PC-3 (cell line): ENCODE data around the gene ZBTB7C. TPM values are rescaled to one million over a fixed set of nuclear protein-coding genes. Genes with fewer than 3 reads are reported as not detected.

Experiments used
- ATAC-seq: fragments of 200-7000 bp; cut with Tn5 transposase; 2 replicates; pipeline ENCODE4 v1.9.1; 2020; ENCODE audit warnings: mild to moderate bottlenecking, moderate library complexity
- BruUV-seq: library from RNA; stranded (reverse); fragments of 400-500 nt; replicated peaks from 2 replicates; lab custom pipeline; 2021; lab: Mats Ljungman, UMichigan
- CTCF ChIA-PET: fragments of 300-600 bp; sonication (Branson Sonifier 250); formaldehyde crosslinking; loops from one replicate; lab custom pipeline; 2022; ENCODE audit warnings: antibody characterized with exemption; lab: Charles Lee
- POLR2A ChIA-PET: fragments of 300-600 bp; sonication (Branson Sonifier 250); formaldehyde crosslinking; loops from one replicate; lab custom pipeline; 2022; ENCODE audit warnings: antibody characterized with exemption; ENCODE audit not compliant: unreplicated experiment; lab: Charles Lee
- DNase-seq: peaks from one replicate; pipeline ENCODE4 v3.0.0-alpha.2; 2015
- H2AFZ ChIP-seq: fragments of 300-600 bp; sonication (generic); 2 replicates; pipeline ENCODE4 v1.6.0; 2016; ENCODE audit warnings: antibody characterized with exemption, low read length
- H3F3A ChIP-seq: fragments of 300-600 bp; sonication (generic); one replicate; pipeline ENCODE4 v1.6.0; 2017; ENCODE audit warnings: antibody characterized with exemption, low read length, control low read depth, mild to moderate bottlenecking; ENCODE audit not compliant: unreplicated experiment
- H3K27ac ChIP-seq: fragments of 300-600 bp; sonication (generic); 2 replicates; pipeline ENCODE4 v1.5.1; 2016; ENCODE audit warnings: mild to moderate bottlenecking, low read length
- H3K27me3 ChIP-seq: fragments of 300-600 bp; sonication (generic); 2 replicates; pipeline ENCODE4 v1.6.1; 2016; ENCODE audit warnings: low read length, mixed read lengths
- H3K36me3 ChIP-seq: fragments of 300-600 bp; sonication (generic); 2 replicates; pipeline ENCODE4 v1.6.1; 2016; ENCODE audit warnings: low read depth, mixed run types, low read length, mixed read lengths
- H3K4me1 ChIP-seq: fragments of 300-600 bp; sonication (generic); 2 replicates; pipeline ENCODE4 v1.5.1; 2016; ENCODE audit warnings: low read length; ENCODE audit not compliant: insufficient read depth
- H3K4me2 ChIP-seq: fragments of 300-600 bp; sonication (generic); 2 replicates; pipeline ENCODE4 v1.6.0; 2016; ENCODE audit warnings: low read length
- H3K4me3 ChIP-seq: fragments of 300-600 bp; sonication (generic); 2 replicates; pipeline ENCODE4 v1.5.1; 2016; ENCODE audit warnings: mild to moderate bottlenecking, low read length, mixed read lengths
- H3K79me2 ChIP-seq: fragments of 300-600 bp; sonication (generic); 2 replicates; pipeline ENCODE4 v1.6.1; 2017; ENCODE audit warnings: low read length, mixed read lengths
- H3K9ac ChIP-seq: fragments of 300-600 bp; sonication (generic); 2 replicates; pipeline ENCODE4 v1.6.0; 2016; ENCODE audit warnings: mild to moderate bottlenecking, low read length
- H3K9me2 ChIP-seq: fragments of 300-600 bp; sonication (generic); replicated peaks from 2 replicates; pipeline ENCODE4 v1.6.1; 2016; ENCODE audit warnings: mixed run types, low read length, mixed read lengths
- H3K9me3 ChIP-seq: fragments of 300-600 bp; sonication (generic); 2 replicates; pipeline ENCODE4 v1.6.1; 2016; ENCODE audit warnings: low read length, mixed read lengths
- H4K20me1 ChIP-seq: fragments of 300-600 bp; sonication (generic); 2 replicates; pipeline ENCODE4 v1.6.1; 2016; ENCODE audit warnings: low read length, mixed read lengths
- CTCF ChIP-seq: fragments of 300-600 bp; sonication (generic); conservative IDR thresholded peaks from 2 replicates; pipeline ENCODE4 v1.5.1; 2017; ENCODE audit warnings: antibody characterized with exemption, low read depth, mild to moderate bottlenecking, low read length
- EZH2 ChIP-seq: fragments of 300-600 bp; sonication (generic); IDR thresholded peaks from one replicate; pipeline ENCODE4 v1.6.1; 2017; ENCODE audit warnings: antibody characterized with exemption, mild to moderate bottlenecking, low read length; ENCODE audit not compliant: unreplicated experiment
- EZH2phosphoT487 ChIP-seq: fragments of 300-600 bp; sonication (generic); IDR thresholded peaks from 2 replicates; pipeline ENCODE4 v1.6.1; 2018; ENCODE audit warnings: mild to moderate bottlenecking, antibody characterized with exemption, low read length, borderline replicate concordance
- intact Hi-C: fragments of 100-400 bp; cut with micrococcal nuclease; formaldehyde crosslinking; loops from 2 replicates; pipeline ENCODE4 v1.9.0; 2023
- total RNA-seq: library from RNA; depleted of rRNA; stranded (reverse); fragments of >200 nt; gene quantifications from 2 replicates; pipeline ENCODE4 v1.2.3, GENCODE V29; 2014

ZBTB7C gene
- total RNA-seq, 1 experiment from 2014 or later, result 1.3 TPM

- Histone ChIP-seq H3K9me2 (no peaks in the 10 kb centered on the region), H2AFZ (no peak overlapping the region), H3K9me3 (no peaks in the 10 kb centered on the region), H3K27me3 (no peaks in the 10 kb centered on the region), H3K79me2 (no peaks in the 10 kb centered on the region), H3F3A (no peaks in the 10 kb centered on the region), H3K4me1 (peaks cover 6% of the 10 kb centered on the region; the same call in 1 of the 2 replicates), H3K27ac (no peak overlapping the region), H3K4me3 (no peak overlapping the region), H3K4me2 (no peak overlapping the region), H4K20me1 (no peaks in the 10 kb centered on the region), H3K9ac (no peak overlapping the region), H3K36me3 (no peaks in the 10 kb centered on the region)
- no TSS peak for BruUV-seq
- DNase-seq (no peak), ATAC-seq (no peak)
- ChIA-PET POLR2A (no interaction called here), CTCF (no interaction called here)
- TF ChIP-seq CTCF (no peak), EZH2phosphoT487 (no peak), EZH2 (no peak)
- intact Hi-C loops, result no loop called here
These were observed 97.1 kb downstream of the ZBTB7C start for GRCh38 chr18:48312066-48312465.

- ATAC-seq (no peak), DNase-seq (no peak)
- Histone ChIP-seq H3K79me2 (no peaks in the 10 kb centered on the region), H4K20me1 (no peaks in the 10 kb centered on the region), H3K9me3 (no peaks in the 10 kb centered on the region), H3F3A (no peaks in the 10 kb centered on the region), H3K4me3 (no peak overlapping the region), H3K9ac (no peak overlapping the region), H3K27me3 (no peaks in the 10 kb centered on the region), H3K4me2 (no peak overlapping the region), H3K4me1 (peaks cover 6% of the 10 kb centered on the region; the same call in 1 of the 2 replicates), H3K27ac (no peak overlapping the region), H3K36me3 (no peaks in the 10 kb centered on the region), H2AFZ (no peak overlapping the region), H3K9me2 (no peaks in the 10 kb centered on the region)
- ChIA-PET CTCF (no interaction called here), POLR2A (no interaction called here)
- TF ChIP-seq EZH2phosphoT487 (no peak), CTCF (no peak), EZH2 (no peak)
- intact Hi-C loops, result no loop called here
- no TSS peak for BruUV-seq
These were observed 98.2 kb downstream of the ZBTB7C start for GRCh38 chr18:48310999-48311398.

GRCh38 chr18:48310353-48310752, 98.8 kb downstream of the ZBTB7C start:
- BruUV-seq, result no TSS peak
- no peak overlapping the region for H3K9ac ChIP-seq
- no peak overlapping the region for H3K4me2 ChIP-seq
- intact Hi-C loops, result no loop called here
- H3K4me3 ChIP-seq, result no peak overlapping the region
- no peaks in the 10 kb centered on the region for H3K9me3 ChIP-seq
- peaks cover 6% of the 10 kb centered on the region; the same call in 1 of the 2 replicates for H3K4me1 ChIP-seq
- CTCF ChIA-PET, result no interaction called here
- no peaks in the 10 kb centered on the region for H3F3A ChIP-seq
- H4K20me1 ChIP-seq, result no peaks in the 10 kb centered on the region
- DNase-seq, result no peak
- H3K27ac ChIP-seq, result no peak overlapping the region
- no peaks in the 10 kb centered on the region for H3K79me2 ChIP-seq
- TF ChIP-seq CTCF, result no peak
- TF ChIP-seq EZH2, result no peak
- TF ChIP-seq EZH2phosphoT487, result no peak
- no peak for ATAC-seq
- no peaks in the 10 kb centered on the region for H3K27me3 ChIP-seq
- POLR2A ChIA-PET, result no interaction called here
- H2AFZ ChIP-seq, result no peak overlapping the region
- no peaks in the 10 kb centered on the region for H3K36me3 ChIP-seq
- no peaks in the 10 kb centered on the region for H3K9me2 ChIP-seq
